ENCODE measurements around the gene RIC8B.

GRCh38 chr12:106767954-106768822 is 6.3 kb upstream of the RIC8B start:
- no peak for TF ChIP-seq EZH2phosphoT487 (IDR thresholded peaks at IDR 0.05; ENCODE audit: borderline replicate concordance)
- TF ChIP-seq, protein P1, sequence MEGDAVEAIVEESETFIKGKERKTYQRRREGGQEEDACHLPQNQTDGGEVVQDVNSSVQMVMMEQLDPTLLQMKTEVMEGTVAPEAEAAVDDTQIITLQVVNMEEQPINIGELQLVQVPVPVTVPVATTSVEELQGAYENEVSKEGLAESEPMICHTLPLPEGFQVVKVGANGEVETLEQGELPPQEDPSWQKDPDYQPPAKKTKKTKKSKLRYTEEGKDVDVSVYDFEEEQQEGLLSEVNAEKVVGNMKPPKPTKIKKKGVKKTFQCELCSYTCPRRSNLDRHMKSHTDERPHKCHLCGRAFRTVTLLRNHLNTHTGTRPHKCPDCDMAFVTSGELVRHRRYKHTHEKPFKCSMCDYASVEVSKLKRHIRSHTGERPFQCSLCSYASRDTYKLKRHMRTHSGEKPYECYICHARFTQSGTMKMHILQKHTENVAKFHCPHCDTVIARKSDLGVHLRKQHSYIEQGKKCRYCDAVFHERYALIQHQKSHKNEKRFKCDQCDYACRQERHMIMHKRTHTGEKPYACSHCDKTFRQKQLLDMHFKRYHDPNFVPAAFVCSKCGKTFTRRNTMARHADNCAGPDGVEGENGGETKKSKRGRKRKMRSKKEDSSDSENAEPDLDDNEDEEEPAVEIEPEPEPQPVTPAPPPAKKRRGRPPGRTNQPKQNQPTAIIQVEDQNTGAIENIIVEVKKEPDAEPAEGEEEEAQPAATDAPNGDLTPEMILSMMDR (conservative IDR thresholded peaks at IDR 0.05; ENCODE audit: low read length), result no peak
